Kidney (tissue), 14 donors: ENCODE measurements around the gene PVR. TPM values are rescaled to one million over a fixed set of nuclear protein-coding genes. Genes with fewer than 3 reads are reported as not detected.

Experiments used
- DNase-seq, 5 donors: peaks; one replicate each; pipeline ENCODE4 v3.0.0-alpha.2; 2013 to 2020
- FAIRE-seq: peaks from 2 replicates; lab custom pipeline; 2012; peaks lifted over from hg19 to GRCh38; lab: Jason Lieb, UNC
- H3K27ac ChIP-seq, 2 donors: one replicate each; pipeline ENCODE4 v1.7.0; 2013; ENCODE audit warnings: low read depth in 2 of 2, low read length in 2 of 2, inconsistent platforms in 1 of 2
- H3K27me3 ChIP-seq: one replicate; pipeline ENCODE4 v1.7.1; 2013; ENCODE audit warnings: low read length, inconsistent platforms; ENCODE audit not compliant: control insufficient read depth, insufficient read depth
- H3K36me3 ChIP-seq, 3 donors: one replicate each; pipeline versions ENCODE4 v1.7.0 to v1.7.1; 2013; ENCODE audit warnings: low read length in 3 of 3, control low read depth in 1 of 3, inconsistent platforms in 1 of 3; ENCODE audit not compliant: insufficient read depth in 3 of 3, control insufficient read depth in 2 of 3
- H3K4me1 ChIP-seq, 3 donors: one replicate each; pipeline versions ENCODE4 v1.7.0 to v1.7.1; 2013; ENCODE audit warnings: low read length in 3 of 3, inconsistent platforms in 1 of 3, low read depth in 1 of 3; ENCODE audit not compliant: control insufficient read depth in 2 of 3, insufficient read depth in 2 of 3
- H3K4me3 ChIP-seq, 3 donors: one replicate each; pipeline versions ENCODE4 v1.7.0 to v1.8.1; 2013; ENCODE audit warnings: low read length in 3 of 3, control low read depth in 1 of 3, inconsistent platforms in 1 of 3
- H3K9ac ChIP-seq, 3 donors: one replicate each; pipeline versions ENCODE4 v1.7.0 to v1.7.1; 2013; ENCODE audit warnings: low read length in 3 of 3, control low read depth in 1 of 3, inconsistent platforms in 1 of 3
- H3K9me3 ChIP-seq, 3 donors: one replicate each; pipeline versions ENCODE4 v1.7.0 to v1.7.1; 2013; ENCODE audit warnings: low read length in 3 of 3, control low read depth in 1 of 3, inconsistent platforms in 1 of 3; ENCODE audit not compliant: control insufficient read depth in 2 of 3, insufficient read depth in 1 of 3
- intact Hi-C: fragments of 100-400 bp; cut with DNase I; formaldehyde crosslinking; loops from one replicate; pipeline ENCODE4 v1.11.1; 2022
- polyA plus RNA-seq: library from polyadenylated mRNA; stranded (reverse); fragments of 350-450 nt; fragmentation: Illumina TruSeq; extraction: RNeasy Lipid Tissue Mini Kit (QIAGEN cat#74804); gene quantifications from one replicate; pipeline ENCODE4 v1.2.3, GENCODE V29; 2014; ENCODE audit warnings: low read depth, low replicate concordance; ENCODE audit not compliant: insufficient read depth
- total RNA-seq: library from RNA; stranded (reverse); fragmentation: NEBNext Ultra II Directional; extraction: Animal tissue kit (Norgen Biotek cat#: 25700); gene quantifications from one replicate; pipeline ENCODE4 v1.2.1, GENCODE V29; 2021
- TF ChIP-seq, protein P1 (sequence below): IDR thresholded peaks from 3 replicates; pipeline ENCODE4 v1.5.1; 2012; ENCODE audit warnings: mild to moderate bottlenecking, moderate library complexity, borderline replicate concordance; ENCODE audit not compliant: insufficient read depth; ENCODE audit errors: extremely low read depth
- donor health status: control.
- donor health status: control.
- donor health status: control.
- donor health status: control.
- donor health status: control.
- donor health status: DM: yes; HTN: yes; CAD: no.
- donor health status: Normal renal cell carcinoma (clear cell type).

PVR gene
- total and polyA plus RNA-seq, 2 donors from 2014 or later: 20.7 to 36.4 TPM

DNA sequence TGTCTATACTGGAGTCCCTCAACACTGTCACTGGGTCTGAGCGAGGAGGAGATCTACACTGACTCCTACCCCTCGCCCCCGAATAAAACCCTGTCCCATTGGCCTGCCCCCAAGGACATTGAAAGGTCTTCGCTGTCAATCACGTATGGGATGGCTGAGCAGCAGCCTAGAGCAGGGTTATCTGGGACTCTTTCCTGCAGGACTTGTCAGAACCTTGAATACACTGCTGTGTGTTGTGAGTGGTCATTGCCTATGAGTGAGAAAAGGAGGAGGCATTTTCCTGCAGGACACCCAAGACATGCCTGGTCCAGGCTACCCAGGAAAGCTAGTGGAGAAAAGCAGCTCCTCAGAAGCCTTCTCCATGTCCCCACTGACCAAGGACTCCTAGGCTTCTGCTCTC lies 9.6 kb downstream of the PVR start:
- H3K36me3 ChIP-seq: peaks cover 5 to 42% (median 29%) of the 10 kb centered on the region in 3 donors
- H3K4me1 ChIP-seq: peaks cover 0 to 10% (median 8%) of the 10 kb centered on the region in 3 donors
- TF ChIP-seq, protein P1, sequence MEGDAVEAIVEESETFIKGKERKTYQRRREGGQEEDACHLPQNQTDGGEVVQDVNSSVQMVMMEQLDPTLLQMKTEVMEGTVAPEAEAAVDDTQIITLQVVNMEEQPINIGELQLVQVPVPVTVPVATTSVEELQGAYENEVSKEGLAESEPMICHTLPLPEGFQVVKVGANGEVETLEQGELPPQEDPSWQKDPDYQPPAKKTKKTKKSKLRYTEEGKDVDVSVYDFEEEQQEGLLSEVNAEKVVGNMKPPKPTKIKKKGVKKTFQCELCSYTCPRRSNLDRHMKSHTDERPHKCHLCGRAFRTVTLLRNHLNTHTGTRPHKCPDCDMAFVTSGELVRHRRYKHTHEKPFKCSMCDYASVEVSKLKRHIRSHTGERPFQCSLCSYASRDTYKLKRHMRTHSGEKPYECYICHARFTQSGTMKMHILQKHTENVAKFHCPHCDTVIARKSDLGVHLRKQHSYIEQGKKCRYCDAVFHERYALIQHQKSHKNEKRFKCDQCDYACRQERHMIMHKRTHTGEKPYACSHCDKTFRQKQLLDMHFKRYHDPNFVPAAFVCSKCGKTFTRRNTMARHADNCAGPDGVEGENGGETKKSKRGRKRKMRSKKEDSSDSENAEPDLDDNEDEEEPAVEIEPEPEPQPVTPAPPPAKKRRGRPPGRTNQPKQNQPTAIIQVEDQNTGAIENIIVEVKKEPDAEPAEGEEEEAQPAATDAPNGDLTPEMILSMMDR: no peak
- DNase-seq: no peak
- no peak overlapping the region for H3K4me3 ChIP-seq
- H3K9ac ChIP-seq: no peak overlapping the region
- H3K9me3 ChIP-seq: no peaks in the 10 kb centered on the region
- no peak overlapping the region for H3K27ac ChIP-seq
- intact Hi-C loops: no loop called here
- no peak for FAIRE-seq
- no peaks in the 10 kb centered on the region for H3K27me3 ChIP-seq

DNA sequence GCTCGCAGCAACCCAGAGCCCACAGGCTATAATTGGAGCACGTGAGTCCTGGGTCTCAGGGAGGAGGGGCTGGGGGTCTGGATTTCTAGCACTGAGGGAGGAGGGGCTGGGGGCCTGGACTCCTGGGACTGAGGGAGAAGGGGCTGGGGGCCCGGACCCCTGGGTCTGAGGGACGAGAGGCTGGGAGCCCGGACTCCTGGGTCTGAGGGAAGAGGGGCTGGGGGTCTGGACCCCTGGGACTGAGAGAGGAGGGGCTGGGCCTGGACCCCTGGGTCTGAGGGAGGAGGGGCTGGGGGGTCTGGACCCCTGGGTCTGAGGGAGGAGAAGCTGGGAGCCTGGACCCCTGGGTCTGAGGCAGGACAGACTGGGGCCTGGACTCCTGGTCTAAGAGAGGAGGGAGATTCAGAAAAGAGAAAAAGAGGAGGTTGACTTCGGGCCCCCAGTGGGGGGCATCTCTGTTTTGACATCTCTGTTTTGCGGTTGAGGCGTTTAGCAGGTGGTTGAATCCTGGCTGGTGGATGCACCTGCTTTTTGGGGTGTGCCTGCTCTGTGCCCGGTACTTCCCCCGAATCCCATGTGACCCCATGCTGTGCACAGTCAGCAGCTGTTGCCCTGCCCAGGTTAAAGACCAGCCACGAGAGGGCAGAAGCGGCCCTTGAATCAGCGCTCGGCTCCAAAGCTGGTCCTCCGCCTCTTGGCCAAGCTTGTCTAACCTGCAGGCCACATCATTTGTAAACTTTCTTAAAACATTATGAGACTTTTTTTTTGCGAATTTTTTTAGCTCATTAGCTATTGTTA lies 10.5 kb downstream of the PVR start:
- DNase-seq (peak in 3 of 5 donors; percentile 44 to 89 (median 66)), FAIRE-seq (peak; percentile 21)
- Histone ChIP-seq H3K4me3 (no peak overlapping the region), H3K9me3 (no peaks in the 10 kb centered on the region), H3K27me3 (no peaks in the 10 kb centered on the region), H3K4me1 (peaks cover 0 to 2% (median 1%) of the 10 kb centered on the region in 3 donors), H3K27ac (no peak overlapping the region), H3K9ac (no peak overlapping the region), H3K36me3 (peaks cover 5 to 50% (median 27%) of the 10 kb centered on the region in 3 donors)
- TF ChIP-seq, protein P1: peak; percentile 62
- intact Hi-C loops: no loop called here

GRCh38 chr19:44657211-44657921 lies 13.7 kb downstream of the PVR start:
- Histone ChIP-seq H3K36me3 (peaks cover 14 to 48% (median 27%) of the 10 kb centered on the region in 3 donors), H3K4me3 (no peak overlapping the region), H3K9ac (peak overlapping the region in 1 of 3 donors; percentile 15), H3K4me1 (peaks cover 0 to 2% (median 1%) of the 10 kb centered on the region in 3 donors), H3K27ac (no peak overlapping the region), H3K27me3 (no peaks in the 10 kb centered on the region), H3K9me3 (no peaks in the 10 kb centered on the region)
- intact Hi-C loops: loop anchor here (5.0 kb wide), 1 partner anchor 85 kb away; no protein-coding TSS in a partner anchor
- DNase-seq (peak; percentile 70 to 84 (median 78)), FAIRE-seq (no peak)
- TF ChIP-seq, protein P1: peak; percentile 94
